ENCODE data around the gene SNTG2.
A peak's percentile ranks its signal among the peaks of the same experiment; 100 is the strongest.

The SNTG2 gene

DNA sequence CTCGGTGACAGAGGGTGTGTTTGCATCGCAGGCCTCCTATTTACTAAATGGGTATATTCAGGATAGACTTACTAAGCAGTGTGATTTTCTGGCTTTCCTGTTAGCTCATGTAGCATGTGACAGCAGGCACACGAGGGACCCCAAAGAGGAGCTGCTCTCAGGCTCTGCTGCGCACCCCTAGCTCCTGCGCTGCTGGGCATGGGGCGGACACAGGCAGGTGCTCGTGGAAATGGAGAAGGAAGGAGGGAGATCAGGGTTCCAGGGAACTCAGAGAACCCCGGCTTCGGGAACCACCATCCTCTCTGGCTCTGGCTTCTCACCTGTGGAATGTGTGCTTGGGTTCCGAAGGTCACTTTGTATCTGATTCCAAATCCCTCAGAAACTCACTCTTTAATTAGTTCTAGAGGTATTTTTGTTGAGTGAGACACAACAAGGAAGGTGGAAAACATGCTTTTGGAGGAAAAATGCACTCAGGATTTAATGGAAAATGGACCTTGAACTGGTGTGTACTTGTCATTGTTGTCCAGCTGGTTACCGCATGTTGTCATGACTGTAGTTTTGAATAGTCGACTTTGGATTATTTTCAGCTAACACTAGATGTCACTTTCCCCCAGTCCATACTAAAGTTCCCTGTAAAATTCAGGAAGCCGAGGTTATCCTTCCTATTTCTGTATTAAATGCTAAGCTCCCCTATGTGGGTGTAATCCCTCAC lies 3.5 kb downstream of the SNTG2 start:
- DNase-seq (ENCODE audit: low spot score) = peak; percentile 22

DNA sequence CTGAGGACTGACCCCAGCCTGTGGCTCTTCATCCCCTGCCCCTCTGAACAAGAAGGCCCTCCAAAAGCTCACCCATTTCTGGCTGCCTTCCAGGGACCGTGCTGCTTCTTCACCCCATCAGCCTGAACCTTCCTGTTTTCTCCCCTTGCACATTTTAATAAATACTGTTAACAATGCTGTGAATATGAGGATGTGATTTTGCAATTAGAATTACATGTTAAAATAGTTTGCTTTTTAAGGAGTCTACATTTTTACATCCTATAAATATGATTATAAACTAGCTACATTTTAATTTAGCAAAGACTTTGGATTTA lies 4.0 kb downstream of the SNTG2 start:
- DNase-seq (ENCODE audit: low spot score) = no peak

DNA sequence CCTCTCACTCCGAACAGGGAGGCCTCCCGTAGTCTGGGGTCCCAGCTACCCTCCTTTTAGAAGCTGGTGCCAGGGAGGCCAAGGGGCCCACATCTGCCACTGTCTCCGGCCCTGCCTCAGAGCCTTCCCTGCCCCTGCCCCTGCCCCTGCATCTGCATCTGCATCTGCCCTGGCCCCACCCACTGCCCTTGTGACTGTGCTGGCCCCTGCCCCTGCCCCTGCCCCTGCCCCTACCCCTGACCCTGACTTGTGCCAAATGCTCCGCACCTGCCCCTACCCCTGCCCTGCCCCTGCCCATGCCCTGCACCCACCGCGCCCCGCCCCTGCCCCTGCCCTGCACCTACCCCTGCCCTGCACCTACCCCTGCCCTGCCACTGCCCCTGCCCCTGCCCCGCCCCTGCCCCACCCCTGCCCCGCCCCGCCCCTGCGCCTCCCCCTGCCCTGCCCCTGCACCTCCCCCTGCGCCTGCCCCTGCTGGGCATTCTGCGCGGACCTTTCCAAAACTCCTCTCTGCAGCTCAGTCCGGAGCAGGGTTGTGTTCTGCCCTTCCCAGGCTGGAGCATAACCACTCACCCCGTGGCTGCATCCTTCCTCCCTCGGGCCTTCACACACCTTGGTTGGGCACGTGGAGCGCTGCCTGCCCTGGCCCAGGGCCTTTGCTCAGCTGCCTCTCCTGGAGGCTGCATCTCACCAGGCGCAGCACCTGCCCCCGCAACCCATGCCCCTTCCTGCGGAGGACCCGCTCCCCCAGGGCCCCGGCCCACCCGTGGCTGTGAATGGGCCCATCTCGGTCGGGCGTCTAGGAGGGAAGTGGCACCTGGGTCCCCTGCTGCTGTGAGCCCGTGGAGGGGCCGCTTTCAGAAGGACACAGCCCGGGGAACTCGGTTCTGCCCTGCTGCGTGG lies 5.4 kb downstream of the SNTG2 start:
- DNase-seq (ENCODE audit: low spot score) = no peak

DNA sequence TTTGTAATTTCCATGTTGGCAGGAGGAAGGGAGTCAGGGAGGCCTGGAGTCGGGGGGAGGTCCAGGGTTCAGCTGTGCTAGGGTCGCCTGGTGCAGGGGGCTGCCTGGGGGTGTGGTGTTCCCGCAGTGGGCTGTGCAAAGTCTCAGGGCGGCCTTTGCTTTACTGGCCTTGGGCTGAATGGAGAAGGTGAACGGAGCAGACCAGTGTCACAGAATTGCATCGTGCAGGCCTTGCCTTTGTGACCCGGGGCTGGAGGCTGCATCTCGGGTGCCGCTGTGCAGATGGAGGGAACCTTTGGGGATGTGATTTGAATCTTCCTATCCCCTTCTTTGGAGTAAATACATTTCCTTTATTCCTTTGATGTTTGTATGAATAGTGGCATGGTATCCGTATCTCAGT lies 8.8 kb downstream of the SNTG2 start:
- DNase-seq (ENCODE audit: low spot score) = no peak

DNA sequence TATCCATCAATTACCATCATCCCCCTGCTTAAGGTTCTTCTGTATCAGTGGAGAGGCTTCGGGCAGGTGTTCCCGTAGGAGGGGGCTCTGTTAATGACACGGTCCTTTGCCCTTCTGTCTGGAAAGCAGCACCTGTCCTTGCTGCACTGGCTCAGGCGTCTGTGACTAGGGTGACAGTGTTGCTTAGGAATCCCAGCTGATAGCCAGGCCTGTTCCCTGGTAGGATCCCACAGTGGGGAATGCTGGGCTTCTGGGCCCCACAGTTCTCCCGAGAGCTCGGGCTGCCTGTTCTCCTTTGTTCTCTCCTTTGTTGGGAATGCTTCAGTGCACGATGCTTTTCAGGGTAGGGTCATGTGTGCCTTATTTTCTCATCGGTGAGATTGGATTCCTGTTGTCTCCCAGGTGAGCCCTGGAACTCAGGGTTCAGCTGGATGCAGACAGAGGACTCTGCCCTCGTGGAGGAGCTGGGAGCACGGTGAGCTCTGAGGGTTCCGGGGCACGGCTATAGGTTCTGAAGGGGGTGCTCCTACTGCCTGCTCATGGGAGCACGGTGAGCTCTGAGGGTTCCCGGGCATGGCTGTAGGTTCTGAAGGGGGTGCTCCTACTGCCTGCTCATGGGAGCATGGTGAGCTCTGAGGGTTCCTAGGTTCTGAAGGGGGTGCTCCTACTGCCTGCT lies 9.6 kb downstream of the SNTG2 start:
- DNase-seq (ENCODE audit: low spot score) = no peak

DNA sequence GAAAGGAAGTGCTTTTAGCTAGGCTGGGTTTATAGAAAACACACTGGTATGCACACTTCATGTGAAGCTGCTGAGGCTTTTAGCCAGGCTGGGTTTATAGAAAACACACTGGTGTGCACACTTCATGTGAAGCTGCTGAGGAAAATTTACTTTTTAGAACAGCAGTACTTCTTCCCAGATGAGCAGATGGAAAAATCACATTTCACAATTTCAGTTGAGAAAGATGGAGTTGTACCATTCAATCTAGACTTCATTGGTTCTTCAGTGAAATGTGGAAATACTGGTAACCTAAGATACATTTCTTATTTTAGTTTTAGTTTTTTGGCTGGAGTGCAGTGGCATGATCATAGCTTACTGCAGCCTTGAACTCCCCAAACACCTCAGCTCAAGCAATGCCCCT lies 11.1 kb downstream of the SNTG2 start:
- no peak for DNase-seq (ENCODE audit: low spot score)

DNA sequence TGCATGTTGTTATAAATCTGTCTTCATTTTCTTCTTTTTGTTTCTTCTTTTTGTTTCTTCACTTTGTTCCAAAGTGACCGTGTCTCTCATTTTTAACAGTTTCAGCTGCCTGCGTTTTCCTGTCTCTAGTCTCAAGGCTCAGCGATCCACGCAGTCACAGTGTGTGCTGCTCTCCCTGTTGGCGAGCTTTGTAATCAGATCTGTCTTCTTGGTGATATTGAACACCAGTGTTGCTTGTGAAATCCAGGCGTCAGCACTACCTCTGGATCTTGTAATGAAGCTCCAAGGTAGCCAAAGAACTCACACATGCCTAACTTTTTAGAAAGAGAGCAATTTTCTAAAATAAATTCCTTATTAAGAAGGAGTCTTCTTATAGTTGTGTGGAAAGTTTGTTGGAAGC lies 13.2 kb downstream of the SNTG2 start:
- no peak for DNase-seq (ENCODE audit: low spot score)

DNA sequence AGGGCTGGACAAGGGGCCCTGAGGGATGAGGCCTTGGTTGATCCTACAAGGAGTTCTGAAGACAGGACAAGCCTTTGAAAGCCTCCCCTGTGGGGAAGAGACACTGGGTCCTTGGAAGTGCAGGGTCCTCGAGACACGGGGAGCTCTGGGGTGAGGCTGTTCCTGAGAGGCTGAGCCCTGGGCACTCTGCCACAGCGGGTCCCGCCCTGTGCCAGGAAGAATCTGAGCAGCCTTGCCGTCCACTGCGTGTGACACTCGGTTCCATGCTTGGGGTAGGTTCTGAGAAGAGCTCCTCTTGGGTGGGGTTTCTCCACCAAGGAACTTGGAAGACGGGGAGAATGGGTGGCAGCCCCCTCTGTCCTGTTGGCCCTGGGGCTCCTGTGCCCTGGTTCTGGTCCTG lies 13.9 kb downstream of the SNTG2 start:
- no peak for DNase-seq (ENCODE audit: low spot score)

DNA sequence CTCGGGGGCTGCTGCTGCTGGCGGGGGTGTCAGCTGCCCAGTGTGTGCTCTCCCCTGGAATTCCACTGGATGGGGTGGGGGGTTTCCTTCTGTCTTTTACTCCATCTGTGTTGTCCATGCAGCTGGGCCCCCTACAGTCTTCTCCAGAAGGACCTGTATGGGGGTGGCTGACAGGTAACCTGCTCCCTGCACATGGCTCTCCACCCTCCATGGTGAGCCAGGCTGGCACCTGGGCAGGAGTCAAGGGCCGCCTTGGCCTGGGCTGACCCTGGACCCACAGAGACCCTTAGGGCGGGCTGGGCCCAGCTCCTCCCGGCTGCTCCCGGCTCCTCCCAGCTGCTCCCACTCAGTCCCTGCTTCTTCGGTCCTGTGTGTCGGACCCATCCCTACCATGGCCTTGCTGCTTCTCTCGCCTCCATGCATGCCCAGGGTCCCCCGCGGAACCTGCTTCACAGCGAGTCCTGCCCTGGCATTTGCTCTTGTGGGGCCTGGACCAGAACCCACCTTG lies 15.0 kb downstream of the SNTG2 start:
- no peak for DNase-seq (ENCODE audit: low spot score)

DNA sequence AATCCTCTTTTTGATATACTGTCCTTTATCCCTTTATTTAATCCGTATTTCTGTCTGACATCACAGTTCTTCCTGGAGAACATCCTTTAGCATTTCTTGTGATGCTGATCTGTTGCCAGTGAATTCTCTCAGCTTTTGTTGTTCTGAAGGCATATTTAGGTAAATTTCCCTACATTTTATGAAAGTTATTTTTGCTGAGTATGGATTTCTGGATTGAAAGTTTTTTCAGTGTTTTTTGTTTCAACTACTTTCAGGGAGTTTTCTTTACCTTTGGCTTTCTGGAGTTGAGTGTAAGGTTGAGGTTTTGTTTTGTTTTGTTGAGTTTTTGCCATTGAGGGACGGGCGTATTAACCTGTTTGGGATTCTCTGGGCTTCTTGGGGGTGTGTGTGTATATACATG lies 22.5 kb downstream of the SNTG2 start:
- no peak for DNase-seq (ENCODE audit: low spot score)

DNA sequence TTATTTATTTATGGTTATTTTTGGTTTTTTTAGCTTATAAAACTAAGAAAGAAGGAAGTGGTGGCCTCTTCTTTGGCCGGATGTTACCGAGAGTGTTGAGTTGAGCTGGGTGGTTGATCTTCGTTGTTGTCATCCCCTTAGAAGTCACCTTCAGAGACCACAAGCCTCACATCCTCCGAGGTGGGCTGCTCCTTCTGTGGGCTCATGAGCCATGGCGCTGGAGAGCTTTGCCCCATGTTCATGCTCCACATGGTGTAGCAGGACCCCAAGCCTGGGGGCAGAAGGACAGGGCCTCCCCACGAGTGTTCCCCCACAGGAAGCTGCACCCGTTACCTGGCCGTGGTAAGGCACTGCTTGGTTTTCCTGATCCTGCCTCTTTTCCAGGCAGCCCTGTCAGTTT lies 23.4 kb downstream of the SNTG2 start:
- no peak for DNase-seq (ENCODE audit: low spot score)

DNA sequence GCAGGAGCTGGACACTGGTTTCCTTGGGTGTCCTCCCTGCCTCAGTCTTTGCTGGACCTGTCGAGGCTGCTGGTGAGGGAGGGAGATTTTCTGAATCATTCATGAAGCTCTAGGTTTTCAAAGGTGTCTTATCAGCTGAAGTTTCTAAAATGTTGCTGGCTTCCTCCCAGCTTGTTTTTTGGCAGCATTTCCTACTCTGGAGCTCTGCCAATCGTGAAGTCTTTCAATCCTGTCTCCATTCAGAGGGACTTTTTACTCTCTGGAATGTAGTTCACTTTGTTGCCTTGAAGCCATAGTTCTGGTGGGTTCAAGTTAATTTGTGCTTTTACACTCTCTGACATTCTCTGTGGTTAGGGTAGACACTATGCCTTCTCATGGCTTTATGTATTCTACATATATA lies 23.9 kb downstream of the SNTG2 start:
- no peak for DNase-seq (ENCODE audit: low spot score)

DNA sequence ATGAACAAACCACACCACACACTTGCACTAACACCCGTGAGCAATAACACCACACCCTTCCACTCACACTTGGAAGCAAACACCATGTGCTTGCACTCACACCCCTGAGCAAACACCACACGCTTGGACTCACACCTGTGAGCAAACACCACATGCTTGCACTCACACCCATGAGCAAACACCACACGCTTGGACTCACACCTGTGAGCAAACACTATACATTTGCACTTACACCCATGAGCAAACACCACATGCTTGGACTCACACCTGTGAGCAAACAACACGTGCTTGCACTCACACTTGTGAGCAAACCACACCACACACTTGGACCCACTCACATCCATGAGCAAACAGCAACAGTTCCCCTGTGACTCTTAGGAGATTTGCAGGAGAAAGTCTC lies 24.4 kb downstream of the SNTG2 start:
- DNase-seq (ENCODE audit: low spot score) = no peak

DNA sequence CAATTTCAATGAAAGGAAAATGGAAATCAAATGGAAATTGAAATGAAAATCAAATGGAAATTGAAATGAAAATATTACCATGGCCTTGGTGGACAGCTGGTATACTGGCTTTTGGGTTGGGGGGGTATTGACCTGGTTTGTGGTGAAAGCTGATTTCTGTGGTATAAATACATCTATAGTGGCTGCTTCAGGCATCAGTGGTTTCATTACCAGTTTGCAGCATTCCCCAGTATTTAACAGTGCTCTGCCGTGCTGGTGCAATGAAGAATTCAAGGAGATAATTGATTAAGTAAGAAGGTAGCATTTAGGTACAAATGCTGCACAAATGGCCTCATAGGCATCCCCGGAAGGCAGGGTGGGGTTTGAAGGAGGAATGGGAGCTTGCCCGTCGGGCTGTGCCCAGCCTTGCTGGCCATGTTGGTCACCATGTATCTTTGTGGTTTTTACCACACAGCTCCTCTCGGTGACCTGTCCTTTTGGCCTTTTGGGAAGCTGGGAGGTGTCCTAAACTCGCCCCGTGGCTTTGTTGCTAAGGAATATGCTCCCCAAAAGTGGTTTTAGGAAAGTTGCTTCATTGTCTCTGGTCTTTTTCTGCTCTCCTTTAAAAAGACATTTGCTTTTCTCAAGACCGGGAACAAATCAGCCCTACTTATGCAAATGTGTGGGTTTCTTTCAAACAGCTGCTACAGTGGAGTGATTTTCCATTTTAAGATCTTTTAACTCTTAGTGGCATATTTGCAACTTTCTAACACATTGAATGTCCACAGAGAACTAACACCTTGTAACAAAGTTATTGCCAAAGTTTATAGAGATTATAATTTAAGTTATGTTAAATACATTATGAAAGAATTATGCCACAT lies 28.6 kb downstream of the SNTG2 start:
- no peak for DNase-seq (ENCODE audit: low spot score)

DNA sequence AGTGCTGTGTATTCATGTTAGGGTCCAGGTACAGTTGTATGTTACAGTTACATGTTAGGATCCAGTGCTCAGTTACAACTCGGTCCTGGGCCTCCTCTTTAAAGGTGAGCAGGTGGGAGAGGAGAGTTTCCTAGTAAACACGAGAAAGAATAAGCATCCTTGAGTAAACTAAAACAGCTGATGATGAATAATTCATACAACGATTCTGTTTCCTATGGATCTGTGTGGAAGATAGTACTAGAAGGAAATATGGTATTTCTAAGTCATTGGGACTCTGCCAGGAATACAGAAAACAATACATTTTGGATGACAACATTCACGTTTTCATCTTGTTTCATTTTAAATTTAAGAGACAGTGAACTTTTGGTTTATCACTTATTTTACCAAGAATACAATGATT lies 29.5 kb downstream of the SNTG2 start:
- DNase-seq (ENCODE audit: low spot score) = no peak

DNA sequence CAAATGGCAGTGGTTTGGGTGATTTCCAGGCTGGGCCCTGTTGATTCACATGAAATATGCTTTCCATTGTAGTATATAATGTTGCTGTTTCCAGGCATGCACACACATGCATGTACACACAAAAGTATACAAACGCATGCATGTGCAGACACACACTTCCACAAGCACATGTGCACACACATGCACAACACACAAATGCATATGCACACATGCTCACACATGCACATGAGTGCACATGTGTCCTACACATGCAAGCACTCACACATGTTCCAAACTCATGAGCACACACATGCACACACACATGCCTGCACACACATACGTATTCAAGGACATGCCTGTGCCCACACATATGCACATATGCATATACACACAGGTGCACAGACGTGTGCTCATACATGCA lies 30.6 kb downstream of the SNTG2 start:
- DNase-seq (ENCODE audit: low spot score) = no peak

DNA sequence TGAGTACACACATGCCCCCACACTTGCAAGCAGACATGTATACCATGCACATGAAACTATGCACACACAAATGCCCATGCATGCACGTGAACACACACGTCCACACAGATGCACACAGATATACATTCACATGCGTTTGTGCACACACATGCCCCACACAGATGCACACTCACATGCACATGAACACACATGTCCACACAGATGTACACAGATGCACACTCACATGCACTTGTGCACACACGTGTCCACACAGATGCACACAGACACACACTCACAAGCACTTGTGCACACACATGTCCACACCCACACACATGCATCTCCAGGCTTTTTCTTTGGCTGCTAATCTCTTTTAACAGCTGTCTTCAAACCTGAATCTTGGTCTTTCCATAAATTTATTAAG lies 31.1 kb downstream of the SNTG2 start:
- DNase-seq (ENCODE audit: low spot score) = no peak

DNA sequence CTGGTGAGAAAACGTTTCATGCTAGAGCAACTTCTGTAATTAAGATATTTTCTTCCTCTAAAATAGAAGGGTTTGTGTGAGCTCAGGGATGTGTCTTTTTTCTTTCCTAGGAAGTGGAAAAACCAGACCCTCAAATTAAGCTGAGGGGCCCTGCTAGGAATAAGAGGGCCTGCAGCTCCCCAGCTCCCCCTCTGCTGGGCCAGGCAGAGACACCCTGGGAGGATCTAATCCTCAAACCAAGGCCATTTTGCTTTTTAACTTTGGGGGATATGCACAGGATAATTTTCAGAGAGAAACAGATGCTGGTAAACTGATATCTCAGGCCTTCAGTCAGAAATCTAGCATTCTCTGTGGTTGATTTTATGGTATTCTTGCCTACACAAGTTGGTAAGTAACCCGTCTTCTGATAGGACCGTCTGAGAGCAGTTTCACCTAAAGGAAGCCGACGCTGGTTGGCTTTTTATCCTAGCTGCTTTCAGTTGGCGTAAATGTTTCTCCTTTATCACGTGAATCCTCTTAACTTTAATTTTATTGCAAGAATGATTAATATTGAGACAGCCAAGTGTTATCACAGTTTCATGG lies 34.8 kb downstream of the SNTG2 start:
- no peak for DNase-seq (ENCODE audit: low spot score)

DNA sequence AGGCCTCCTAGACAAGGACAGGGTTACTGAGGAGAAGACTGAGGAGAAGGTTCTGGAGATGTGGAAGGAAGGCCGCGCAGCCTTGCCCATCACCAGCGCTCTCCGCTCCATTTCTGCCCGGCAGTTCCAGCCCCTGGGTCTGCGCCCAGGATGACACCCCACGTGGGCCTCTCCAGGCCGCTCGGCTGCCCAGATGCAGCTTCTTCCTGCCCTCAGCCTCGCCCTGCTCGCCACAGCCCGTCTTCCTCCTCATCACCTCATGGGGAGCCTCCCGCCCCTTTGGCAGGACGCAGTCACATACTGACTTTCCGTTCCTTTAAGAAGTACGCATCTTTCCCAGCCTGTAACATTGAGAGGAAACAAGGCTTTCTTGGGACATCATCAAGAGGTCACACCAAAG lies 37.1 kb downstream of the SNTG2 start:
- DNase-seq (ENCODE audit: low spot score) = no peak

DNA sequence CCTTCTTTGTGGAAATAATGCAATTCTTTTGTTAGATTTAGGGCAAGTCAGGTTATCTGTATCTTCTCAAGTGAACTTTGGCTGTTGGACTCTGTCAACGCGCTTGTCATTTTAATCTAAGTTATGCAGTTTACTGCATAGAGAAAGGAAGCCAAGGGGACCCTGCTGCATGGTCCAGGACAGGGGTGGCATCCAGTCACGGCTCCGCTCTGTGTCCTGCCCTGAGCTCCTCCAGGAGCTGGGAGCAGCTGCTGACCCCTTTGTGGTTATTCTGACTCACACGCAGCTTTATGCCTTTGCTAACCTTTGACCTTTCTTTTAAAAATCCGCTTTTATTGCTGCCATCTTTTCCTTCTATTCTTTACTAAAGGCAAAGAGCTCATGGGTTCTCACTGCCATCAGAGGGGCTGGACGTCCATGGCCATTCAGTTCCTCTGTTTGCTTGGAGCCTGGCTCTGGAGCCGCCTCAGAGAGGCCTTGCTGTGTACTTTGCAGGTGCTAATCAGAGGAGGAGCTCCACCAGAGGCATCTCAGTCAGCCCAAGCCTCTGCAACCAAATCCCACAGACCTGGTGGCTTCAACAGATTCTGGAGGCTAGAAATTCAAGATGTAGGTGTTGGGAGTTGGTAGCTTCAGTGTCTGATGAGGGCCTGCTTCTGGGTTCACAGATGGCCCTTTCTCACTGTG lies 39.3 kb downstream of the SNTG2 start:
- no peak for DNase-seq (ENCODE audit: low spot score)

DNA sequence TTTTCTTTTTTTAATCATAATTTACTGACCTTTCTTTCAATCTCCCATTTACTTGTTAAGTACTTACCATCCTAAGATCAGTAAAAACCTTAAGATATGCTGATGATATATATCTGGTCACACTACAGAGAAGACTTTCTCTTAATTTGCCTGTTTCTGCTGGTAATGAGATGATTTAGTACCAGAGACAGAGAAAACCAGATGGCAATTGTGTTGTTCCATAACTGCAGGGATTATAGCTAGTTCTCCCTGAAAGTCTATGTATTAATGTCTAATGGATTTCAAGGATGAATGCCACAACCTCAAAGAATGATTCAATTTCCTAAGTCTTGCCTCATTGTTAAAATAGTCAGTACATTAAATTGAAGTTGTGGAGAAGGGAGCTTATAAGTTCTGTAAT lies 40.3 kb downstream of the SNTG2 start:
- no peak for DNase-seq (ENCODE audit: low spot score)

Measured in Ammon's horn (tissue), 1 donor.